Parathyroid adenoma (tissue), 2 donors: Measurements from ENCODE around the gene MSLN.
"Not testable (repeated sequence)": the region's sequence is repeated elsewhere in the genome, so short reads cannot be mapped to it uniquely, and the experiment has no call there.

Source experiments
- H2AFZ ChIP-seq: fragments of 300-600 bp; sonication (generic); one replicate; pipeline ENCODE4 v1.7.0; 2017; ENCODE audit warnings: antibody characterized with exemption, mild to moderate bottlenecking
- H3K27ac ChIP-seq: fragments of 300-600 bp; sonication (generic); one replicate; pipeline ENCODE4 v1.7.0; 2017
- H3K27me3 ChIP-seq: fragments of 300-600 bp; sonication (generic); one replicate; pipeline ENCODE4 v1.7.0; 2017; ENCODE audit warnings: low read length; ENCODE audit not compliant: control insufficient read depth, insufficient read depth
- H3K36me3 ChIP-seq: fragments of 300-600 bp; sonication (generic); one replicate; pipeline ENCODE4 v1.7.0; 2017; ENCODE audit warnings: low read length; ENCODE audit not compliant: control insufficient read depth, insufficient read depth
- H3K4me1 ChIP-seq: fragments of 300-600 bp; sonication (generic); one replicate; pipeline ENCODE4 v1.7.0; 2017; ENCODE audit warnings: control low read depth
- H3K4me2 ChIP-seq: fragments of 300-600 bp; sonication (generic); one replicate; pipeline ENCODE4 v1.7.0; 2017; ENCODE audit warnings: low read length
- H3K4me3 ChIP-seq: fragments of 300-600 bp; sonication (generic); one replicate; pipeline ENCODE4 v1.7.0; 2017; ENCODE audit warnings: low read depth, low read length
- H3K79me2 ChIP-seq: fragments of 300-600 bp; sonication (generic); one replicate; pipeline ENCODE4 v1.7.0; 2017; ENCODE audit warnings: control low read depth
- H3K9ac ChIP-seq: fragments of 300-600 bp; sonication (generic); one replicate; pipeline ENCODE4 v1.7.0; 2017; ENCODE audit warnings: mild to moderate bottlenecking
- H3K9me3 ChIP-seq: fragments of 300-600 bp; sonication (generic); one replicate; pipeline ENCODE4 v1.7.0; 2017; ENCODE audit warnings: low read length; ENCODE audit not compliant: control insufficient read depth
- TF ChIP-seq, protein P1 (sequence below): fragments of 300-600 bp; sonication (generic); IDR thresholded peaks from one replicate; pipeline ENCODE4 v1.7.0; 2017; ENCODE audit warnings: antibody characterized with exemption, mild to moderate bottlenecking
- donor health status: primary hyperparathyroidism.

Gene MSLN

DNA sequence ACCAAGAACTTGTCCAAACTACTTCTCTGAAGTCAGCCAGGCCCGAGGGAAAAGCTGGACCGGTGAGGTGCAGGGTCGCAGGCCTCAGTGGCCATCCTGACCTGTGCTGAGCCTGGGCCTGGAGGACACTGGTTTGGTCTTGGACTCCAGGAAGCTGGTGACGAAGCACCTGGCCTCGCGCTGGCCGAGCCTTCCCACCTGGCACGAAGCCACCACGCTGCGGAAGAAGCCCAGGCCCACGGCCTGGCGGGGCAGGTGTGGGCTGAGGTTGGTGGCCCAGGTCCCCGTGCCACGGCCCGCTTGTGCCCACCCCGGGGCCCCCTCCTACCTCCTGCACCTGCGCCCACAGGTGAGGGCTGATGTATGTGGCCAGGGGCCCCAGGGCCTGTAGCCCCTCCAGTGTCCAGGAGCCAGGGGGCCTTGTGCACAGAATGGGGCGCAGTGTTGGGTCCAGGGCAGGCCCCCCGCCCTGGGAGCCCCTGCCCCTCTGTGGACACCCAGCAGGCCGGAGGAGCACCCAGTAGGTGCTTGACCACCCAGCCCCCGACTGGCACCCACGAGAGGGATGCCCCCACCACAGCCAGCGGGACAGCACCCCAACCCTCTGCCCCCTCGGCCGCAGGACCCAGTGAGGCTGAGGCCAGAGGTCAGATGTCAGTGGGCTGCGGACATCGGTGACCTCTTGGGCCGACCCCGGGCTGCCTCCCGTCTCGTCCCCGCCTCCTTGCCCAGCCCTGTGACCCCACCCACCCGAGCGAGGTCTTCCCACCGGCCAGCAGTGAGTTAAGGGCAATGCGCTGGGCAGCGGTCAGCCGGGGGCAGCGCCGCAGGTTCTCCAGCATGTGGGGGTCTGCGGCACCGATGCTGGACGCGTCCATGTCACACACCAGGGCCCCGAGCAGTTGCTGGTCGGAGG, 13.8 kb downstream of the MSLN start:
- H3K36me3 ChIP-seq: no peaks in the 10 kb centered on the region
- H3K4me2 ChIP-seq: no peak overlapping the region
- H3K9ac ChIP-seq: no peak overlapping the region
- no peak overlapping the region for H2AFZ ChIP-seq
- no peak overlapping the region for H3K27ac ChIP-seq
- H3K9me3 ChIP-seq: no peaks in the 10 kb centered on the region
- H3K79me2 ChIP-seq: no peaks in the 10 kb centered on the region
- TF ChIP-seq, protein P1, sequence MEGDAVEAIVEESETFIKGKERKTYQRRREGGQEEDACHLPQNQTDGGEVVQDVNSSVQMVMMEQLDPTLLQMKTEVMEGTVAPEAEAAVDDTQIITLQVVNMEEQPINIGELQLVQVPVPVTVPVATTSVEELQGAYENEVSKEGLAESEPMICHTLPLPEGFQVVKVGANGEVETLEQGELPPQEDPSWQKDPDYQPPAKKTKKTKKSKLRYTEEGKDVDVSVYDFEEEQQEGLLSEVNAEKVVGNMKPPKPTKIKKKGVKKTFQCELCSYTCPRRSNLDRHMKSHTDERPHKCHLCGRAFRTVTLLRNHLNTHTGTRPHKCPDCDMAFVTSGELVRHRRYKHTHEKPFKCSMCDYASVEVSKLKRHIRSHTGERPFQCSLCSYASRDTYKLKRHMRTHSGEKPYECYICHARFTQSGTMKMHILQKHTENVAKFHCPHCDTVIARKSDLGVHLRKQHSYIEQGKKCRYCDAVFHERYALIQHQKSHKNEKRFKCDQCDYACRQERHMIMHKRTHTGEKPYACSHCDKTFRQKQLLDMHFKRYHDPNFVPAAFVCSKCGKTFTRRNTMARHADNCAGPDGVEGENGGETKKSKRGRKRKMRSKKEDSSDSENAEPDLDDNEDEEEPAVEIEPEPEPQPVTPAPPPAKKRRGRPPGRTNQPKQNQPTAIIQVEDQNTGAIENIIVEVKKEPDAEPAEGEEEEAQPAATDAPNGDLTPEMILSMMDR: no peak
- no peaks in the 10 kb centered on the region for H3K4me1 ChIP-seq
- H3K27me3 ChIP-seq: no peaks in the 10 kb centered on the region
- H3K4me3 ChIP-seq: no peak overlapping the region

DNA sequence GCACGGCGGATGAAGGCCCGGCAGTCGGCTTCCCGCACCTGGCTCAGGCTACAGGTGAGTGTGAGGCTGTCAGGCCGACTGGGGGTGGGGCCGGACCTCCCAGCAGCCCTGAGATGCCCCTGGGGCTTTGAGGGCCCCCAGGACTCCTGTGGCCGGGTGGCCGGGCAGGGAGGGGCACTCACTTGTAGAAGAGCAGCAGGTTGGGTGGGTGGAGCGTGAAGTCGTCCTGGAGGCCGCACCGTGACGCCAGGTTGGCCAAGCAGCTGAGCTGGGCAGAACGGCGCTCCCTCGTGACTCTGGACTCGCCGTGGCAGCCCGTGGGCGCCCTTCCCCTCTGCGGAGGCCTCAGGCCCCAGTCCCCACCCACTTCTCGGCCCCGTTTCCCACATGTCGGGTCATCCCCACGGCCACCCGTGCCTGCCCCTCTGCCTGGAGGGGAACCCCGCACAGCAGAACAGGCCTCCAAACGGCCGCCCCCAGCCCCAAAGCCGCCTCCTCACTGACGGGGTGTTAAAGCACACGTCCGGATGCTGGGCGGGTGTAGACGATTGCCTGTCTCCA, 14.8 kb downstream of the MSLN start:
- H3K9ac ChIP-seq: no peak overlapping the region
- no peak overlapping the region for H3K4me2 ChIP-seq
- no peak overlapping the region for H3K4me3 ChIP-seq
- no peaks in the 10 kb centered on the region for H3K9me3 ChIP-seq
- no peaks in the 10 kb centered on the region for H3K79me2 ChIP-seq
- H2AFZ ChIP-seq: no peak overlapping the region
- H3K27ac ChIP-seq: no peak overlapping the region
- H3K4me1 ChIP-seq: no peaks in the 10 kb centered on the region
- TF ChIP-seq, protein P1: no peak
- H3K27me3 ChIP-seq: no peaks in the 10 kb centered on the region
- H3K36me3 ChIP-seq: no peaks in the 10 kb centered on the region

DNA sequence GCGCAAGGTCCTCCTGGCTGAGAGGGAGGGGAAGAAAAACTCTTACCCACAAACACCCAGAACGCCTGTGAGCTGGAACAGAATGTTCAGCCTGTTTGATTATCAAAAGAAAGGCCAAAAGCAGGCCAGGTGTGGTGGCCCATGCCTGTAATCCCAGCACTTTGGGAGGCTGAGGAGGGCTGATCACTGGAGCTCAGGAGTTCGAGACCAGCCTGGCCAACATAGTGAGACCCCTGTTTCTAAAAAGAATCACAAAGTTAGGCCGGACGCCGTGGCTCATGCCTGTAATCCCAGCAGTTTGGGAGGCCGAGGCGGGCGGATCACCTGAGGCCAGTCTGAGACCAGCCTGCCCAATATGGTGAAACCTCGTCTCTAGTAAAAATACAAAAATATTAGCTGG, 15.8 kb downstream of the MSLN start:
- not testable (repeated sequence) for H2AFZ ChIP-seq, H3K9me3 ChIP-seq, H3K27me3 ChIP-seq, H3K9ac ChIP-seq, H3K79me2 ChIP-seq, H3K36me3 ChIP-seq, H3K4me3 ChIP-seq, H3K27ac ChIP-seq, H3K4me1 ChIP-seq, H3K4me2 ChIP-seq

DNA sequence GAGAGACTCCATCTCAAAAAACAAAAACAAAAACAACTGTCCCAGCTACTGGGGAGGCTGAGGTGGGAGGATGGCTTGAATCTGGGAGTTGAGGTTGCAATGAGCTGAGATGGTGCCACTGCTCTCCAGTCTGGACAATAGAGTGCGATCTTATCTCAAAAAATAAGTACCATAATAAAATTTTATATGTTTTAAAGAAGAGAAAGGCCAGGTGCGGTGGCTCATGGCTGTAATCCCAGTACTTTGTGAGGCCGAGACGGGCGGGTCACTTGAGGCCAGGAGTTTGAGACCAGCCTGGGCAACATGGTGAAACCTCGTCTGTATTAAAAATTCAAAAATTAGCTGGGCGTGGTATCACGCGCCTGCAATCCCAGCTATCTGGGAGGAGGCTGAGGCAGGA, 16.3 kb downstream of the MSLN start:
- H3K9me3 ChIP-seq: no peaks in the 10 kb centered on the region
- no peaks in the 10 kb centered on the region for H3K27me3 ChIP-seq
- H3K4me2 ChIP-seq: no peak overlapping the region
- TF ChIP-seq, protein P1: no peak
- no peaks in the 10 kb centered on the region for H3K79me2 ChIP-seq
- H3K4me1 ChIP-seq: no peaks in the 10 kb centered on the region
- H3K36me3 ChIP-seq: no peaks in the 10 kb centered on the region
- H3K27ac ChIP-seq: no peak overlapping the region
- no peak overlapping the region for H2AFZ ChIP-seq
- no peak overlapping the region for H3K4me3 ChIP-seq
- H3K9ac ChIP-seq: no peak overlapping the region

DNA sequence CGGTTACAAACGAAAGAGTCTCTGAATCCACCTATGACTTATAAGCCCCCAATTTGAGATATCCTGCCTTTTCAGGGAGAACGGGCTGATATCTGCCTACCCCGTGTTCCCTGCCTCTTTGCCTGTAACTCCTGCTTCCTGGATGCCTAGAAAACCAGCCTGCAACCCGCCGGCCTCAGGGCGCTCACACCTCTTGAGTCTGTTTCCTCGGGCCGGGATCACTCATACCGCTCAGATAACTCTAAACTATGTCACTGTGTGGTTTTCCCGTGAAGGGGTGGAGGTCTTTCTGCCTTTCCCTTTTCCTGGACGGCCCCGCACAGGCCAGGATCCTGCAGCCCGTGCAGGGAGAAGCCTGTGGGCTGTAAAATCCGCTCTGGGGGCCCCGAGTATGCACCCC, 17.3 kb downstream of the MSLN start:
- Histone ChIP-seq H3K4me2 (no peak overlapping the region), H3K27ac (no peak overlapping the region), H3K79me2 (no peaks in the 10 kb centered on the region), H3K4me3 (no peak overlapping the region), H3K9ac (no peak overlapping the region), H2AFZ (no peak overlapping the region), H3K9me3 (no peaks in the 10 kb centered on the region), H3K36me3 (no peaks in the 10 kb centered on the region), H3K27me3 (no peaks in the 10 kb centered on the region), H3K4me1 (no peaks in the 10 kb centered on the region)
- TF ChIP-seq, protein P1: no peak
